HuH-7 (cell line): ENCODE results near the gene FNDC3B.
"Not testable (repeated sequence)": the region's sequence is repeated elsewhere in the genome, so short reads cannot be mapped to it uniquely, and the experiment has no call there.

Experiments
- DNase-seq: peaks from one replicate; pipeline ENCODE4 v3.0.0; 2011; ENCODE audit warnings: low spot score

Gene FNDC3B

DNA sequence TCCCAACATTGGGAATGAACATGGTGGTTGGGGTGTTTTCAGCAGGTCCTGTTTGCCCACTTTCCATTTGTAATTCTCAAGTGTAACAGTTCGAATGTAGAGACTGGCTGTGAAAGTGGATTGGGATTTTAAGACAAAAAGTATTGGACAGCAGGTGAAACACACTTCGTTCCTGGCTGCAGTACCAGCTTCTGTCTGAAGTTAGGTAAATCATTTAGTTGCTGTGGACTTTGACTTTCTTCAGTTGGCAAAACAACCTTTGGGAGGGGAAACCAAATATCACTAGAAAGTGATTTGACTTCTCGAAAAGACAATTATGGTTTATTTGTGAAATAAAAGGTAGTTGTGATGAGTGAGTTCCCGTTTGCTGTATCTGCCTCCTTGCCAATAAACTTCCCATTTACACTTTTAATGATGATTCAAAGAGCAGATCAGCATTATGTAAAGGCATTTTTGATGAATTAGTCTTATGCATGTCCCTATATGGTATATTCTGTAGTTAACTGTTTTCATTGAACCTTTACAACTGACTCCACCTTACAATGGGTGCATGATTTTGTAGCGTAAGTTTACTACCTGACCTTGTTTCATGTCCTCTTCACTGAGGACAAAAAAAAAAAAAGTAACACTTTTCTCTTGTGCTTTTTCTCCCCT, 34.0 kb downstream of the FNDC3B start:
- no peak for DNase-seq

DNA sequence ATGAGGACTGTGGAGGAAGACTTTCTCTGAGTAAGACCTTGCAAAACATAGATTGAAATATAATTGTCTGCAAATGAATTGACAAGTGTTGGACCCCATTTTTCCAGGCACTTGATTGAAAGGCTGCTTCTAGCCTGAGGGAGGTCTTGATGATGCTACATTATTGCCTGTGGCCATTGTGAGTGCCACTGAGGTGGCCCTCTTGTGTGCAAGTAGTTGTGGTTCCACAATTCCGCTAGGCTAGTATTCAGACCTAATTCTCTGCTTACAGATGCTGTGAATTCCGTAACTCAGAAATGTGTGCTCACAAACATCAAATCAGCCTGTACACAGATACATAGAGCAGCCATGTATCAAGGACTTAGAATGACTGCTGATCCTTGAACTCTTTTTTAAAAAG, 34.7 kb downstream of the FNDC3B start:
- no peak for DNase-seq

DNA sequence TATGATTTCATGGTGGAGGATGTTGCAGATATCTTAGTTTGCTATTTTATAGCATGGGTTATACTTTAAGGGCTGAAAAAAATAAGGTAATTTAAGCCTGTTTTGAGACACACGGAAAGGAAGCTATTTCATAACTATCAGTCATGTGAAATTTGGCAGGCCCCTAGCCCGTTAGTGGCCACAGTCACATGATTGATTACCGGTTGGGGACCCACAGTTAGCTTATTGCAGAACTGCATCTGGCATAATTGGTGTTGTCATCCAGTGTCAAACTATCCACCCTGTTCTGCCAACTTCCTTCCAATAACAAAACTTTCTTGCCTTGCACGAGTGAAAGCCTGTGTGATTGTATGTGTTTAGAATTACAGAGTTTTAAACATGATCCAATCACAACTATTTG, 35.2 kb downstream of the FNDC3B start:
- DNase-seq: no peak

DNA sequence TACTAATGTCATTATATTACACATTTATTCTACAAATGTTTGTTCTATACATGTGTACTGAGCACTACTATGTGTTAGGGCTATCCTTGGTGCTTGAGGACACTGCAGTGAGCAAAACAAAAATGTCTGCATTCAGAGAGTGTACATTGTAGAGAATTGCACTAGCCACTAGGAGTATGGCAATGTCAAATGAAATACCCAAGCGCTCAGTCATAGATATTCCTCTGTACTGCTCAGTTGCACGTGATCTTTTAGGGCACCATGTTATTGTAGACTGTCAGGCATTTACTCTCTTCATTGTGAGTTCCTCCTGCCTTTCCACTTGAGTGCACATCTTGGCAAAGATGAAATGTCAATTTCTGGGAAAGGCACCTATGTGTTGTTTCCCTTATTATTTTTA, 36.8 kb downstream of the FNDC3B start:
- DNase-seq: no peak

DNA sequence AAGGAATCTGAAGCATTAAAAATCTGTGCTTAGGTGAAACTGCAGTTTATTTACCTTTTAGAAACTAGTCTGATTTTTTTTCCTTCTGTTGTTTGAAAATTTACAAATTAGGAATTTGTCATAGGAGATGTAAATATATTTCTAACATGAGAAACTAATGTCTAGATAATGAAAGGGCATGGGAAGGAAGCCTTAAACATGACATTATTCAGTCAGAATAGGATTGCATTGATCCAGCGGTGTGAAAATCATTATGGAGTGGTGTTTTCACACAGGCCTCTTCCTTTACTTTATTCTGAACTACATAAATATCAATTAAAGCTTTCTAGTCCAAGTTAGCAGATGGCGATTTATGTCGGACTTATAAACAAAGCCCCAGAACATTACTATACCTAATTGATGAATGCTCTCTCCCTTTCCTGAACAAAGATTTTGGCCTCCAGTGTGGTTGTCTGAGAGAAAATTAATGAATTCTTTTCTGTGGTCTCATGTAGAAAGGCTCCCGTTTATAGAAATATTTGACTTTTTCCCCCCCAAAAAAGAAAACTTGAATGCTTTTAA, 37.9 kb downstream of the FNDC3B start:
- DNase-seq: no peak

DNA sequence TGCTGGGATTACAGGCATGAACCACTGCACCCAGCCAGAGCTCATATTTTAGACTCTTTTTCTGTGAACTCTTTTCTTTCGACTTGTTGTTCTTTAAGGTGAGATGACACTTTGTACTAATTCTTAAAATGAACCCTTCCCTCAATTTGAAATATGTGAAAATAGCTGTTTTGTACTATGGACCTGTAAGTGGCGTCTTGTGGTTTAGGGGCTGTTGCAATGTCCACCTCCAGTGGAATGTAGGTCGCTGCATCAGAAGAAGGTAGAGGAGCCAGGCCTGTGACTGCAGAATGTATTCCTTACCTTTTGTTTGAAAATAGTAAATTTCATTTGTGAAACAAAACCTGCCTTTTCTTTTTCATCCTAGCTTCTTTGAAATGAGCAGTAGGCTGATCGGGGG, 38.9 kb downstream of the FNDC3B start:
- DNase-seq: no peak

DNA sequence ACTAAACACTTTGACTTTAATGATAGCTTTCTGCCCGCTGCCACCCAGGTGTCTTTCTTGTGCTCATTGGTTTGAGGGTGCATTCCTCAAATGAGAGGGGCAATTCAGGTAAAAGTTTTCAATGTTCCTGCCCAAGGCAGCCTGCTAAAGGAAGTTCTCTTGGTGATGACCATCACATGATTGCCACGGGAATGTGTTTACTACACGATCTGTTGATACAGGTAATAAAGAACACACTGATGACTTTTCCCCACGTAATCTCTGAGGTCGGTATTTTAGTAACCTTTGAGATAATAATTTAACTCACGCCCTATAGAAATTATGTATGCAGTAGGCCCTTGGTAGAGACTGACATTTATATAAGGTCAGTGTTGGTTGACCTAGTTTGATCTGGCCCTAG, 39.3 kb downstream of the FNDC3B start:
- DNase-seq: no peak

DNA sequence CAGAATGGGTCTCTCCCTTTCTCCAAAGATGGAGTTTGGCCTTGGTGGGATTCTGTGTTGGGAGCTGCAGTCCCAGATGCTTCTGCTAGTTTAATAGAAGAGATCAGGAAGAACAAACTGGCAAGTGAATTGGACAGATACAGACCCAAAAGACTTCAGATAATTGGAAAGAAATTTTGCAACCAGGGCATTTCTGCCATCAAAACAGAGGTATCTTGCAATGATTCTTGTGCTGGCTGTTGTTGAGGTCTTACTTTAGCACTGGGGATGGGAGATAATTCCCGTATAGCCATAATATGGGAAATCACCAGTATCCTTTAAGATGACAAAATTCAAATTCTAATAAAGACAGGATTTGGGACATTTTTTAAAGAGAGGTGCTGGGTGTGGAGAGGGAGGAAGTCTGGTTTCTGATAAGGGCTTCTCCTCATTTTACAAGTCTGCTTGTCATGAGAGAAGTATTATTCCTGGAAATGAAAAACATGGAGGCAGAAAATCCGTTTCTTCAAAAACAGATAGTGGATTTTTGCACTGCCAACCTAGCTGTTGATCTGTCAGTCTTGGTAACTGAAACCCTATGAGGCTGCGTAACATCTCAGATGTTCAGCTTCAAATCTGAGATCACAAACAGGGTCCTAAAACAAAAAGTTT, 40.1 kb downstream of the FNDC3B start:
- DNase-seq: no peak

DNA sequence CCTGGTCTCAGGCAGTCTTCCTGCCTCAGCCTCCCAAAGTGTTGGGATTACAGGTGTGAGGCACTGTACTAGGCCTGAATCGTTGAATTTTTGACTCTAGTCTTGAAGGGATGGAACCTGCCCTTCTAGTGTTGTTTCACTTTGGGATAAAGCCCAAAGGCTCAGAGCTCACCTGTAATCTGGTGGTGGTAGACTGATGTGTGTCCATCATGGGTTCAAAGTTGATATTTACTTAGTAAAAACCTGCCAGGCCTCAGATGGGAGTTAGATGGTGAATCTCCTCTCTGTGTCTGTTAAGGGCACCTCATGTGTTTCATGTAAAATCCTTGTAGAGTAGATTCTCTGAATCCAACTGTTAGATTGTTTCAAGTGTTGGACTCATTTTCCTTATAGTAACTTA, 41.1 kb downstream of the FNDC3B start:
- no peak for DNase-seq

DNA sequence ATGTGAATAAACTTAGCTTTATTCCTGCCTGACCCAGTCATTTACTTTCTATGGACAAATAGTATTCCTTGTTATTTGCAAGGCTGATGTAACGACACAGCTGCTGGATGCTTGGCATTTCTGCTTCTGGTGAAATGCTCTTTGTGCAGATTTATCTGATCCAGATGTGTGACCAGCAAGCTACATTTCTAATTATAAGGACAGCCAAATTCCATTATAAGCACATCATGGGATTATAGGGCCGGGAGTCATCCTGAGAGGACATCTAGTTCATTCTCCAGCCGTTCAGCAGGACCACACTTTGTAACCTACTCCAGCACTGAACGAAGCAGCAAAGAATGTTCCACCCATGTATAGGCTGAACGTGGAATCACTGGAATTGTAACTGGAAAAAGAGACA, 42.9 kb downstream of the FNDC3B start:
- DNase-seq: no peak

DNA sequence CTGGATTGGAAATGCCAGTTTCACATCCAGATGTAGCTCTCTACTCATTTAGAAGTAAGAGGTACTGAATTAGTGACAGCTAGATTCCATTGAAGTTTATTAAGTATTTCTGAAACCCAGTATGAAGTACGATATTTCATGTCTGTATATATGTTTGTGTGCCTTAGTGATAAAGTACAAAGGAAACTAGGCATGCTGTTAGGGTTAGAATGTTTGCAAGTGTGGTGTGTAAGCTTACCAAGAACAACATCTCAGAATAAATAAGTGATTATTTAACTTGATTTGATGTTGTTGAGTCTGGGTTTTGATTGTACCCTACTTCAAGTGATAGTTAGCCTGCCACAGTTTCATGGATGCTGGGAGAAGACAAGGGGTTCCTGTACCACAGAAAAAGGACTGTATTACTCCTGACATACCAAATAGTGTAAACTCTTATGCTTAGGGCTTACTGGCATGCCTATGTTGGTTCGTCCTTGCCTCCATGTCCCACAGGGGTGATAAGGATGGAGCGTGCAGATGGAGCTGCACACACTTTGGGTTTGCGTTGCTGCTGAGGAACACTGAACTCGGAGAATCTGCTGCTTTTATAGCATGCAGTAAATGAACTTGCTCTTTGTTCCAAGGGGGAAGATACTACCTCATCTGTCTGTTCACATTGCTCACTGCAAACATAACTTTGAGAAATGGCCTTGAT, 43.6 kb downstream of the FNDC3B start:
- no peak for DNase-seq

DNA sequence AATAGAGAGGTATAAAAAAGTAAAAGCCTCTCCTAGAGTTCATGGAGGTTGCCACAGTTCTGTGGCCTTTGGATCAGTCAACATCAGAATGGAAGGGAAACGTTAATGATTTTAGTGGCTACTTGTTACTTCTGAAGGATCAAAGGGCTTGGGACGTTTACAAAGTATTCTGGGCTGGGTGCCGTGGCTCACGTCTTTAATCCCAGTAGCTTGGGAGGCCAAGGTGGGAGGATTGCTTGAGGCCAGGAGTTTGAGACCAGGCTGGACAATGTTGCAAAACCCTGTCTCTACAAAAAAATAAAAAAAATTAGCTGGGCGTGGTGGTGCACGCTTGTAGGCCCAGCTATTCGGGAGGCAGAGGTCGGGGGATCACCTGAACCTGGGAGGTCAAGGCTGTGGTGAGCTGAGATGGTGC, 44.6 kb downstream of the FNDC3B start:
- no peak for DNase-seq

DNA sequence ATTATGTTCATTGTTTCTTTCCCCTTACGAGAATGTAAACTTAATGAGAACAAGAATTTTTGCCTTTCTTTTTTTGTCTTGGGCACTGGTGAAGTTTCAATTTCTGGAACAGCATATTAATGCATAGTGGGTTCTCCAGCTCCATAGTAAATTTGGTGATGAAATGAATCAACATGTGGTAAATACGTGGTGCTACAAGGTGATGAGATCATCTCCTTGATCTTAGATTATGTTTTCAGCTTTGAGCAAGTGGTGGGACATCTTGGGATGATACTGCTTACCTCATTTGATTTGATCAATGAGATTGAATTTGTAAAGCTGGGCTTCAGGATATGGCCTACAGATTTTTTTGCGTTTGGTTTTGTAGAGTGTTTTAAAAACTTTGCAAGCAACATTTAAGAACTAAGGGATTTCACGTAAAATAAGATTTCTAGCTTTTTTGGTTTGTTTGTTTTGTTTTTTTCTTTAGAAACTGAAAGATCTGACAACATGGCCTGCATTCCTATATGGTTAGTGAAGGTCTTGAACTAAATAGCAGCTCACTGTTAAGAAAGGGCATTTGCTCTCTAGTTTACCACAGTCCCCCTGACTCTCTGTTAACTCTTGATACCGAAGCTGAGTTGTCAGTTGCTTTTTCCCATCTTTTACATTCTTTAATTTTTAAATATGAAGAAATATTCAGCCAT, 45.6 kb downstream of the FNDC3B start:
- no peak for DNase-seq

DNA sequence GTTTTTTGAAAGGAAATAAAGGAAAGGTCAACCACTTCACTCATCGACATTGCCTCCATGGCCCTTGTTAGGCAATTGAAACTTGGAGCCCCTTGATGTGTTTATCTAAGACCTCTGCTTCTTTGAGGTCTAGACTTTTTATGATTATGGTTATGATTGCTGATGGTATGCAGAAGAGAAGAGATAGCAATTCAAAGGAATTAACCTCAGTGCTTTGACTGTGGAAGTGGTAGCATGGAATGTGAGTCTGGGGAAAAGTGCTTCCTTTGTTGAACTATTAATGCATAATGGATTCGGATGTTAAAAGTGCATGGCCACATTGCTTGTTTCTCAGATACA, 46.1 kb downstream of the FNDC3B start:
- no peak for DNase-seq

DNA sequence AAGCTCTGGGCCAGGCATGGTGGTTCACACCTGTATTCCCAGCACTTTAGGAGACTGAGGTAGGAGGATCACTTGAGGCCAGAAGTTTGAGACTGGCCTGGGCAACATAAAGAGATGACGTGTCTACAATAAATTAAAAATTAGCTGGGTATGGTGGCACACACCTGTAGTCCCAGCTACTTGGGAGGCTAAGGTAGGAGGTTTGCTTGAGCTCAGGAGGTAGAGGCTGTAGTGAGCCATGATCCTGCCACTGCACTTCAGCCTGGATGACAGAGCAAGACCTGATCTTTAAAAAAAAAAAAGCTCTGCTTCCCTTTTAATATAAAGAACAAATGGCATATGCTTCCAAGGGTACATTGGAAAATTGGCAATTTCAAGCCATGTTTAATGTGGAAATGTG, 46.7 kb downstream of the FNDC3B start:
- no peak for DNase-seq

DNA sequence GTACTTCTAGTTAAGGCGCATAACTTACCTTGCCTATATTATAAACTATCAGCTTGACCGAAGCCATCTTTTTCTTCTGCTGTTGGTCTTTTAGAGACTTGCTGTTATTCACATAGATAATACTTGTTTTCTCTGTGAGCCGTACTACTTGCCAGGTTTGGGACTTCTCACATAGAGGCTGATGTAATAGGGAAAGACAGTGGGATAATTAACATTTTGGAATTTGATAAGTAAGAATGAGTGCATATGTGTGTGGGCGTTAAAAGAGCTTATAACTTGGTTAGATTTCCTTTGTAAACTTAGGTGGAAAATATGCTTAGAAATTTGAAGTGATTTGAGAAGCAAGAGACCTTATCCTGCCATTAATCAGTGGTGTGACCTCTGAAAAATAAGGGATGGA, 47.8 kb downstream of the FNDC3B start:
- DNase-seq: no peak

DNA sequence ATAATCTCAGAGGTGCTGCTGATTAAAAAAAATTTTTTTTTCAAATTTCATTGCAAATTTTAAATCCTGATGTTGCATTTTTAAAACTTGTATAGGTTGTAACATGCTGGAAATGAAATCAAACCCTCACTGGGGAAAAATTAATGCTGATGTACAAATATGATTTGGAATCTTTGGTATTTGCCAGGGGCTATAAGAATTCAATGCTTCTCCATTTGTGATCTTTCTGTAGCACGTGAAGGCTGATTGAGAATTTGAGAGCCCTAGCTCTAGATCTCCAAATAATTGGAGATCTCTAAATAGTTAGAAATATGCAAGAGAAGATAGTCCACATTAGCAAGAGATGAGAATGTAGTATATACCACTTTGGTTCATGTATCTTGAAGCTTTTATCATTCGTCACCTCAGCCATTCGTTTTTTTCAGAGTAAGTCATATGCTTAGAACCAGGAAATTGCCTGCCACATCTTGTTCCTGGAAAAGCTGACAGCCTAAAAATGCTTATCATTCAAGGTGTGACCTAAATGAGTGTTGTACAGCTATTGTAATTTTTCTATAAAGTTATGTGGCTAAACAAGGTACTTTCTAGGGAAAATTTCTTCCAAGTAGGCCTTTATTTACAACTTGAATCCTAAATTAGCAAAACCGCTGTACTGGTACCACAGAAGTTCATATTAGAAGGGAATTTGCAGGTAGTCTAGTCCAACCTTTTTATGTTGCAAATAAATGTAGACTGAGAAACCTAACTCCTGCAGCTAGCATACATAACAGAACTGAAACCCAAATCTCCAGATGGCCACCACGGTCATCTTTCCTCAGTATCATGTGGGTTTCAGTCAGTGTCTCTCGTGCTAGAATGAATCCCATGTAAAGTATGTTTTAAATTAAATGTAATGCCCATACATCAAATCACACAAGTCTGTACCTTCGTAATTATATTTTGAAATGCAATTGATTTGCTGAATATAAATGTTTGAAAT, 48.5 kb downstream of the FNDC3B start:
- no peak for DNase-seq

DNA sequence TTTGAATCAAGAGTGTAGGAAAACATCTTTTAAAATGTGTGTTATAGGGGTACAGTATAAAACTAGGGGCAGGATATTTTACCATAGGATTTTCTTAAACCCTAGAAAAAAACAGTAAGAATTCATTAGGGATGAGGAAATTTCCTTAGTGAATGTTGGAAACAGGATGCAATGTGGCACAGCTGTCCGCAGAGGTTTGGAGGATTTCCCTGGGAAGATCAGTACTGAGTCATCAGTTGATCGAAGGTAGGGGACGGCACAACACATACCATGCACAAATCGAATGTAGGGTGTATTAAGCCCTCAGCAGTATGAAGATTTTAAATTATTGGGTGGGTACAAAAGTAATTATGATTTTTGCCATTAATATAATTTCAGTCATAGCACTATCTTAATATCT, 49.9 kb downstream of the FNDC3B start:
- no peak for DNase-seq

DNA sequence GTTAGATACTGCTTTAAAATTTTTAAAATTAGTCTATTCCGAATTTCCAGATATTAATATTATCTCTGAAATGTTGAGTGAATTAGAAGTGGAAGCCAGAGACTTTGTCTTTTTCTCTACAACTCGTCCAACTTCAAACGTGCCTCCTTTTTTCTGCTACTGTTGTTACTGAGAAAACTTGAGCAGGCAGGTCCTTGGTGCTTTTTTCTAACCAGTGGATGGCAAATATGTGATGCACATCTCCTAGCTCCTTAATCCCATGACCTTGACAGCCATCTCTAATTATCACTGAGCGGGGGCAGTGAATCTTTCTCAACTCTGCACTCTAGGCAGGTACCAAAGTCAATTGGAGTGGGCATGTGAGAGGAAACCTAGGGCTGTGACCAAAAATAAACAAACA, 50.7 kb downstream of the FNDC3B start:
- DNase-seq: no peak

DNA sequence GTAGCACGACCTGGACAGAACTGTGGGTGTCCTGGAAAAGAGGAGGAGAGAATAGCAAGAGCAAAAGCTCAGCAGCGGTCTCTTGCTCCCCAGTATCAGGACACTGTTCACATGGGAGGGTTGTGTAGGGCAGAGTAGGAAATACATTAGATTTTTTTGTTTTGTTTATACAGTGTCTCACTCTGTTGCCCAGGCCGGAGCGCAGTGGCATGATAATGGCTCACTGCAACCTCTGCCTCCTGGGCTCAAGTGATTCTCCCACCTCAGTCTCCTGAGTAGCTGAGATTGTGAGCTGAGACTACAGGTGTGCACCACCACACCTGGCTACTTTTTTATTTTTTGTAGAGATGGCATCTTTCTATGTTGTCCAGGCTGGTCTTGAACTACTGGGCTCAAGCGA, 53.3 kb downstream of the FNDC3B start:
- no peak for DNase-seq

DNA sequence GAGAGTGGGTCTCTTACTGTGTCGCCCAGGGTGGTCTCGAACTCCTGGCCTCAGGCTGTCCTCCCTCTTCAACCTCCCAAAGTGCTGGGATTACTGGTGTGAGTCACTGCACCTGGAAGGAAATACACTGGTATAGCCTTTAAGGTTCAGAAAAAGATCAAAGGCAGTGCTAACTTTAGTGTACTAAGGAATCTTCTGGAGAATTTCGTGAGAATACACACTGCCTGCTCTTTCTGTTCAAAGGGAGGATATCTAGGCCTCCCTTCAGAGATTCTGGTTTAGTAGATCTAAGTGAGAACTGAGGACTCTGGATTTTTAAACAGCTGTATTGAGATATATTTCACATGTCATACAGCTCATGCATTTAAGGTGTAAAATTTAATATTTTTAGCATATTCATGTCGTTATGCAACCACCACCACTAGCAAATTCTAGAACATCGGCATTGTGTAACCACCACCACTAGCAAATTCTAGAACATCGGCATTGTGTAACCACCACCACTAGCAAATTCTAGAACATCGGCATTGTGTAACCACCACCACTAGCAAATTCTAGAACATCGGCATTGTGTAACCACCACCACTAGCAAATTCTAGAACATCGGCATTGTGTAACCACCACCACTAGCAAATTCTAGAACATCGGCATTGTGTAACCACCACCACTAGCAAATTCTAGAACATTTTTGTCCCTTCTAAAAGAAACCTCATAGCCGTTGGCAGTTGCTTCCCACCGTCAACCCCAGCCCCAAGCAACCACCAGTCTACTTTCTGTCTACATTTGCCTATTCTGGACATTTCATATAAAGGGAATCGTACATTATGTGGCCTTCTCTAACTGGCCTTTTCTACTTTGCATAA, 54.4 kb downstream of the FNDC3B start:
- not testable (repeated sequence) for DNase-seq
